HEK293 (cell line): ENCODE data around the gene SMTN.

Experiments
- BCL11B ChIP-seq: fragments of 450-650 bp; formaldehyde crosslinking; IDR thresholded peaks from 2 replicates; pipeline ENCODE4 v1.5.1; 2016; ENCODE audit warnings: low read depth, missing biosample characterization, missing genetic modification characterization
- GLIS1 ChIP-seq: fragments of 450-650 bp; formaldehyde crosslinking; IDR thresholded peaks from 2 replicates; pipeline ENCODE4 v1.5.1; 2016; ENCODE audit warnings: missing biosample characterization, missing genetic modification characterization
- KLF8 ChIP-seq: fragments of 450-650 bp; formaldehyde crosslinking; IDR thresholded peaks from 2 replicates; pipeline ENCODE4 v1.5.1; 2016; ENCODE audit warnings: missing biosample characterization, missing genetic modification characterization
- WT1 ChIP-seq: fragments of 450-650 bp; formaldehyde crosslinking; IDR thresholded peaks from 2 replicates; pipeline ENCODE4 v1.5.1; 2016; ENCODE audit warnings: missing biosample characterization, missing genetic modification characterization
- ZNF121 ChIP-seq: fragments of 450-650 bp; formaldehyde crosslinking; IDR thresholded peaks from 2 replicates; pipeline ENCODE4 v1.5.1; 2016; ENCODE audit warnings: missing biosample characterization, missing genetic modification characterization
- ZNF140 ChIP-seq: fragments of 450-650 bp; formaldehyde crosslinking; IDR thresholded peaks from 2 replicates; pipeline ENCODE4 v1.5.1; 2016; ENCODE audit warnings: missing biosample characterization, missing genetic modification characterization
- ZNF2 ChIP-seq: fragments of 450-650 bp; formaldehyde crosslinking; IDR thresholded peaks from 2 replicates; pipeline ENCODE4 v1.5.1; 2016; ENCODE audit warnings: missing biosample characterization, missing genetic modification characterization
- ZNF214 ChIP-seq: fragments of 450-650 bp; formaldehyde crosslinking; IDR thresholded peaks from 2 replicates; pipeline ENCODE4 v1.5.1; 2017; ENCODE audit warnings: missing biosample characterization, mild to moderate bottlenecking, missing genetic modification characterization, borderline replicate concordance
- ZNF292 ChIP-seq: fragments of 450-650 bp; formaldehyde crosslinking; IDR thresholded peaks from 2 replicates; pipeline ENCODE4 v1.5.1; 2016; ENCODE audit warnings: low read depth, missing biosample characterization, missing genetic modification characterization, borderline replicate concordance
- ZNF404 ChIP-seq: fragments of 450-650 bp; formaldehyde crosslinking; IDR thresholded peaks from 2 replicates; pipeline ENCODE4 v1.5.1; 2017; ENCODE audit warnings: missing biosample characterization, missing genetic modification characterization
- ZNF501 ChIP-seq: fragments of 450-650 bp; formaldehyde crosslinking; IDR thresholded peaks from 2 replicates; pipeline ENCODE4 v1.5.1; 2016; ENCODE audit warnings: missing biosample characterization, missing genetic modification characterization
- ZNF514 ChIP-seq: fragments of 450-650 bp; formaldehyde crosslinking; IDR thresholded peaks from 2 replicates; pipeline ENCODE4 v1.5.1; 2016; ENCODE audit warnings: missing biosample characterization, missing genetic modification characterization
- ZNF521 ChIP-seq: fragments of 450-650 bp; formaldehyde crosslinking; IDR thresholded peaks from 2 replicates; pipeline ENCODE4 v1.5.1; 2017; ENCODE audit warnings: missing biosample characterization, mild to moderate bottlenecking, missing genetic modification characterization
- ZNF544 ChIP-seq: fragments of 450-650 bp; formaldehyde crosslinking; IDR thresholded peaks from 2 replicates; pipeline ENCODE4 v1.5.0; 2017; ENCODE audit warnings: missing biosample characterization, missing genetic modification characterization
- ZNF560 ChIP-seq: fragments of 450-650 bp; formaldehyde crosslinking; IDR thresholded peaks from 2 replicates; pipeline ENCODE4 v1.5.1; 2017; ENCODE audit warnings: missing biosample characterization, missing genetic modification characterization, borderline replicate concordance
- ZNF664 ChIP-seq: fragments of 450-650 bp; formaldehyde crosslinking; IDR thresholded peaks from 2 replicates; pipeline ENCODE4 v1.5.1; 2016; ENCODE audit warnings: missing biosample characterization, missing genetic modification characterization
- ZNF670 ChIP-seq: fragments of 450-650 bp; formaldehyde crosslinking; IDR thresholded peaks from 2 replicates; pipeline ENCODE4 v1.5.1; 2016; ENCODE audit warnings: missing biosample characterization, missing genetic modification characterization, low read depth
- TF ChIP-seq, protein P1 (sequence below): fragments of 450-650 bp; formaldehyde crosslinking; IDR thresholded peaks from 2 replicates; pipeline ENCODE4 v1.5.1; 2016; ENCODE audit warnings: missing biosample characterization, missing genetic modification characterization, low read depth
- TF ChIP-seq, protein P2 (sequence below): fragments of 450-650 bp; formaldehyde crosslinking; IDR thresholded peaks from 2 replicates; pipeline ENCODE4 v1.5.1; 2016; ENCODE audit warnings: missing biosample characterization, missing genetic modification characterization
- TF ChIP-seq, protein P3 (sequence below): fragments of 450-650 bp; formaldehyde crosslinking; IDR thresholded peaks from 2 replicates; pipeline ENCODE4 v1.5.1; 2016; ENCODE audit warnings: missing biosample characterization, missing genetic modification characterization, borderline replicate concordance
- TF ChIP-seq, protein P4 (sequence below): fragments of 450-650 bp; formaldehyde crosslinking; IDR thresholded peaks from 2 replicates; pipeline ENCODE4 v1.5.1; 2016; ENCODE audit warnings: missing biosample characterization, missing genetic modification characterization
- TF ChIP-seq, protein P5 (sequence below): fragments of 450-650 bp; IDR thresholded peaks from 2 replicates; pipeline ENCODE4 v1.5.1; 2018; ENCODE audit warnings: missing biosample characterization, mild to moderate bottlenecking, missing genetic modification characterization
- TF ChIP-seq, protein P6 (sequence below): fragments of 450-650 bp; formaldehyde crosslinking; IDR thresholded peaks from 2 replicates; pipeline ENCODE4 v1.5.1; 2017; ENCODE audit warnings: missing biosample characterization, missing genetic modification characterization
- TF ChIP-seq, protein P7 (sequence below): fragments of 450-650 bp; formaldehyde crosslinking; IDR thresholded peaks from 2 replicates; pipeline ENCODE4 v1.5.1; 2017; ENCODE audit warnings: missing biosample characterization, missing genetic modification characterization

Gene SMTN

DNA sequence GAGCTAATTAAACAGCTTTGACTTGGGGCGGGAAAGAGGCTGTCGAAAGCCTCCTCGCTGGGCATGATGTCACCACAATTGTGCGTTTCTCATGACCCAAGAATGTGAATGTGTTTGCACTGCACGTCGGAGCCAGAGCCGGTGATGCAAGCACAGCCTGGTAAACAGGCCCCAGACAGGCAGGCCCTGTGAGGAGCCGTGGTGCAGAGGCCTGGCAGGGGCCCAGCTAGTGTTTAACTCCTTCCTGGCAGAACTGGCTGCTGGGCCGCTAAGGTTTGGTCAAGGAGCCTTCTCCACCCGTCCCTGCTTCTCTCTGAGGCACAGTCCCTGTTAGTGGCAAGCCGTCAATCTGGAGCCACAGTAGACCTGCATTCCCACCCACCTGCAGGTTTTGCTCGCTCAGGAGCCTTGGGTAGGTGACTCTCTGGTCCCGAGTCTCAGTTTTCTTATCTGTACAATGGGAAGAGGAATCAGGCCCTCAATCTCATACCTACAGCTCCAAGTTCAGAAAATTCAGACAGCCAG lies 25.4 kb upstream of the SMTN start (continued):
- TF ChIP-seq, protein P1, sequence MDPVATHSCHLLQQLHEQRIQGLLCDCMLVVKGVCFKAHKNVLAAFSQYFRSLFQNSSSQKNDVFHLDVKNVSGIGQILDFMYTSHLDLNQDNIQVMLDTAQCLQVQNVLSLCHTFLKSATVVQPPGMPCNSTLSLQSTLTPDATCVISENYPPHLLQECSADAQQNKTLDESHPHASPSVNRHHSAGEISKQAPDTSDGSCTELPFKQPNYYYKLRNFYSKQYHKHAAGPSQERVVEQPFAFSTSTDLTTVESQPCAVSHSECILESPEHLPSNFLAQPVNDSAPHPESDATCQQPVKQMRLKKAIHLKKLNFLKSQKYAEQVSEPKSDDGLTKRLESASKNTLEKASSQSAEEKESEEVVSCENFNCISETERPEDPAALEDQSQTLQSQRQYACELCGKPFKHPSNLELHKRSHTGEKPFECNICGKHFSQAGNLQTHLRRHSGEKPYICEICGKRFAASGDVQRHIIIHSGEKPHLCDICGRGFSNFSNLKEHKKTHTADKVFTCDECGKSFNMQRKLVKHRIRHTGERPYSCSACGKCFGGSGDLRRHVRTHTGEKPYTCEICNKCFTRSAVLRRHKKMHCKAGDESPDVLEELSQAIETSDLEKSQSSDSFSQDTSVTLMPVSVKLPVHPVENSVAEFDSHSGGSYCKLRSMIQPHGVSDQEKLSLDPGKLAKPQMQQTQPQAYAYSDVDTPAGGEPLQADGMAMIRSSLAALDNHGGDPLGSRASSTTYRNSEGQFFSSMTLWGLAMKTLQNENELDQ (tag by site-specific recombination) = no peak
- TF ChIP-seq, protein P2, sequence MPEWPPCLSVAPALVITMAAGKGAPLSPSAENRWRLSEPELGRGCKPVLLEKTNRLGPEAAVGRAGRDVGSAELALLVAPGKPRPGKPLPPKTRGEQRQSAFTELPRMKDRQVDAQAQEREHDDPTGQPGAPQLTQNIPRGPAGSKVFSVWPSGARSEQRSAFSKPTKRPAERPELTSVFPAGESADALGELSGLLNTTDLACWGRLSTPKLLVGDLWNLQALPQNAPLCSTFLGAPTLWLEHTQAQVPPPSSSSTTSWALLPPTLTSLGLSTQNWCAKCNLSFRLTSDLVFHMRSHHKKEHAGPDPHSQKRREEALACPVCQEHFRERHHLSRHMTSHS (tag by site-specific recombination) = no peak
- TF ChIP-seq, protein P3, sequence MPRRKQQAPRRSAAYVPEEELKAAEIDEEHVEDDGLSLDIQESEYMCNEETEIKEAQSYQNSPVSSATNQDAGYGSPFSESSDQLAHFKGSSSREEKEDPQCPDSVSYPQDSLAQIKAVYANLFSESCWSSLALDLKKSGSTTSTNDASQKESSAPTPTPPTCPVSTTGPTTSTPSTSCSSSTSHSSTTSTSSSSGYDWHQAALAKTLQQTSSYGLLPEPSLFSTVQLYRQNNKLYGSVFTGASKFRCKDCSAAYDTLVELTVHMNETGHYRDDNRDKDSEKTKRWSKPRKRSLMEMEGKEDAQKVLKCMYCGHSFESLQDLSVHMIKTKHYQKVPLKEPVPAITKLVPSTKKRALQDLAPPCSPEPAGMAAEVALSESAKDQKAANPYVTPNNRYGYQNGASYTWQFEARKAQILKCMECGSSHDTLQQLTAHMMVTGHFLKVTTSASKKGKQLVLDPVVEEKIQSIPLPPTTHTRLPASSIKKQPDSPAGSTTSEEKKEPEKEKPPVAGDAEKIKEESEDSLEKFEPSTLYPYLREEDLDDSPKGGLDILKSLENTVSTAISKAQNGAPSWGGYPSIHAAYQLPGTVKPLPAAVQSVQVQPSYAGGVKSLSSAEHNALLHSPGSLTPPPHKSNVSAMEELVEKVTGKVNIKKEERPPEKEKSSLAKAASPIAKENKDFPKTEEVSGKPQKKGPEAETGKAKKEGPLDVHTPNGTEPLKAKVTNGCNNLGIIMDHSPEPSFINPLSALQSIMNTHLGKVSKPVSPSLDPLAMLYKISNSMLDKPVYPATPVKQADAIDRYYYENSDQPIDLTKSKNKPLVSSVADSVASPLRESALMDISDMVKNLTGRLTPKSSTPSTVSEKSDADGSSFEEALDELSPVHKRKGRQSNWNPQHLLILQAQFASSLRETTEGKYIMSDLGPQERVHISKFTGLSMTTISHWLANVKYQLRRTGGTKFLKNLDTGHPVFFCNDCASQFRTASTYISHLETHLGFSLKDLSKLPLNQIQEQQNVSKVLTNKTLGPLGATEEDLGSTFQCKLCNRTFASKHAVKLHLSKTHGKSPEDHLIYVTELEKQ (tag by site-specific recombination) = peak; percentile 94
- TF ChIP-seq GLIS1 (tag by site-specific recombination) (peak; percentile 75), ZNF501 (tag by site-specific recombination) (no peak; the same call in 1 of the 2 replicates), ZNF2 (tag by site-specific recombination) (peak; percentile 86; the same call in 1 of the 2 replicates), ZNF514 (tag by site-specific recombination) (no peak), ZNF521 (no peak), ZNF214 (tag by site-specific recombination) (no peak), ZNF664 (tag by site-specific recombination) (peak; percentile 6; the same call in 1 of the 2 replicates), ZNF404 (tag by site-specific recombination) (no peak), ZNF560 (tag by site-specific recombination) (no peak), ZNF670 (tag by site-specific recombination) (no peak), ZNF292 (tag by site-specific recombination) (no peak), WT1 (tag by site-specific recombination) (peak; percentile 76), ZNF121 (peak; percentile 51; the same call in 1 of the 2 replicates), ZNF544 (tag by site-specific recombination) (no peak), BCL11B (tag by site-specific recombination) (no peak), ZNF140 (tag by site-specific recombination) (no peak), KLF8 (tag by site-specific recombination) (peak; percentile 80)
- TF ChIP-seq, protein P4, sequence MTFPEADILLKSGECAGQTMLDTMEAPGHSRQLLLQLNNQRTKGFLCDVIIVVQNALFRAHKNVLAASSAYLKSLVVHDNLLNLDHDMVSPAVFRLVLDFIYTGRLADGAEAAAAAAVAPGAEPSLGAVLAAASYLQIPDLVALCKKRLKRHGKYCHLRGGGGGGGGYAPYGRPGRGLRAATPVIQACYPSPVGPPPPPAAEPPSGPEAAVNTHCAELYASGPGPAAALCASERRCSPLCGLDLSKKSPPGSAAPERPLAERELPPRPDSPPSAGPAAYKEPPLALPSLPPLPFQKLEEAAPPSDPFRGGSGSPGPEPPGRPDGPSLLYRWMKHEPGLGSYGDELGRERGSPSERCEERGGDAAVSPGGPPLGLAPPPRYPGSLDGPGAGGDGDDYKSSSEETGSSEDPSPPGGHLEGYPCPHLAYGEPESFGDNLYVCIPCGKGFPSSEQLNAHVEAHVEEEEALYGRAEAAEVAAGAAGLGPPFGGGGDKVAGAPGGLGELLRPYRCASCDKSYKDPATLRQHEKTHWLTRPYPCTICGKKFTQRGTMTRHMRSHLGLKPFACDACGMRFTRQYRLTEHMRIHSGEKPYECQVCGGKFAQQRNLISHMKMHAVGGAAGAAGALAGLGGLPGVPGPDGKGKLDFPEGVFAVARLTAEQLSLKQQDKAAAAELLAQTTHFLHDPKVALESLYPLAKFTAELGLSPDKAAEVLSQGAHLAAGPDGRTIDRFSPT (tag by site-specific recombination) = peak; percentile 92
- TF ChIP-seq, protein P5, sequence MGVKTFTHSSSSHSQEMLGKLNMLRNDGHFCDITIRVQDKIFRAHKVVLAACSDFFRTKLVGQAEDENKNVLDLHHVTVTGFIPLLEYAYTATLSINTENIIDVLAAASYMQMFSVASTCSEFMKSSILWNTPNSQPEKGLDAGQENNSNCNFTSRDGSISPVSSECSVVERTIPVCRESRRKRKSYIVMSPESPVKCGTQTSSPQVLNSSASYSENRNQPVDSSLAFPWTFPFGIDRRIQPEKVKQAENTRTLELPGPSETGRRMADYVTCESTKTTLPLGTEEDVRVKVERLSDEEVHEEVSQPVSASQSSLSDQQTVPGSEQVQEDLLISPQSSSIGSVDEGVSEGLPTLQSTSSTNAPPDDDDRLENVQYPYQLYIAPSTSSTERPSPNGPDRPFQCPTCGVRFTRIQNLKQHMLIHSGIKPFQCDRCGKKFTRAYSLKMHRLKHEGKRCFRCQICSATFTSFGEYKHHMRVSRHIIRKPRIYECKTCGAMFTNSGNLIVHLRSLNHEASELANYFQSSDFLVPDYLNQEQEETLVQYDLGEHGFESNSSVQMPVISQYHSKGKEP = peak; percentile 85
- TF ChIP-seq, protein P6, sequence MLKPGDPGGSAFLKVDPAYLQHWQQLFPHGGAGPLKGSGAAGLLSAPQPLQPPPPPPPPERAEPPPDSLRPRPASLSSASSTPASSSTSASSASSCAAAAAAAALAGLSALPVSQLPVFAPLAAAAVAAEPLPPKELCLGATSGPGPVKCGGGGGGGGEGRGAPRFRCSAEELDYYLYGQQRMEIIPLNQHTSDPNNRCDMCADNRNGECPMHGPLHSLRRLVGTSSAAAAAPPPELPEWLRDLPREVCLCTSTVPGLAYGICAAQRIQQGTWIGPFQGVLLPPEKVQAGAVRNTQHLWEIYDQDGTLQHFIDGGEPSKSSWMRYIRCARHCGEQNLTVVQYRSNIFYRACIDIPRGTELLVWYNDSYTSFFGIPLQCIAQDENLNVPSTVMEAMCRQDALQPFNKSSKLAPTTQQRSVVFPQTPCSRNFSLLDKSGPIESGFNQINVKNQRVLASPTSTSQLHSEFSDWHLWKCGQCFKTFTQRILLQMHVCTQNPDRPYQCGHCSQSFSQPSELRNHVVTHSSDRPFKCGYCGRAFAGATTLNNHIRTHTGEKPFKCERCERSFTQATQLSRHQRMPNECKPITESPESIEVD (tag by site-specific recombination) = peak; percentile 2; the same call in 1 of the 2 replicates
- TF ChIP-seq, protein P7, sequence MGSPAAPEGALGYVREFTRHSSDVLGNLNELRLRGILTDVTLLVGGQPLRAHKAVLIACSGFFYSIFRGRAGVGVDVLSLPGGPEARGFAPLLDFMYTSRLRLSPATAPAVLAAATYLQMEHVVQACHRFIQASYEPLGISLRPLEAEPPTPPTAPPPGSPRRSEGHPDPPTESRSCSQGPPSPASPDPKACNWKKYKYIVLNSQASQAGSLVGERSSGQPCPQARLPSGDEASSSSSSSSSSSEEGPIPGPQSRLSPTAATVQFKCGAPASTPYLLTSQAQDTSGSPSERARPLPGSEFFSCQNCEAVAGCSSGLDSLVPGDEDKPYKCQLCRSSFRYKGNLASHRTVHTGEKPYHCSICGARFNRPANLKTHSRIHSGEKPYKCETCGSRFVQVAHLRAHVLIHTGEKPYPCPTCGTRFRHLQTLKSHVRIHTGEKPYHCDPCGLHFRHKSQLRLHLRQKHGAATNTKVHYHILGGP = no peak
